AG08396 (cell line): ENCODE results near the gene YRDC.

Experiments
- DNase-seq: peaks from one replicate; pipeline ENCODE4 v3.0.0; 2012; ENCODE audit warnings: low spot score, mixed read lengths

Gene YRDC

GRCh38 chr1:37822906-37823815 lies 15.2 kb upstream of the YRDC start:
- no peak for DNase-seq

GRCh38 chr1:37821481-37821880 lies 13.5 kb upstream of the YRDC start:
- DNase-seq: no peak

- no peak for DNase-seq
Observed at GRCh38 chr1:37817481-37817880, 9.5 kb upstream of the YRDC start.

GRCh38 chr1:37814252-37814651 lies 6.2 kb upstream of the YRDC start:
- no peak for DNase-seq

GRCh38 chr1:37813529-37814145 lies 5.6 kb upstream of the YRDC start:
- no peak for DNase-seq

- peak; percentile 77 for DNase-seq
Observed at GRCh38 chr1:37811027-37811655, 3.1 kb upstream of the YRDC start.

GRCh38 chr1:37809942-37810341 lies 1.9 kb upstream of the YRDC start:
- no peak for DNase-seq

GRCh38 chr1:37808369-37809319 lies 636 bp upstream of the YRDC start:
- DNase-seq: peak; percentile 96

GRCh38 chr1:37807220-37807554 lies 821 bp downstream of the YRDC start:
- DNase-seq: no peak

- no peak for DNase-seq
Observed at GRCh38 chr1:37802439-37802838, 5.6 kb downstream of the YRDC start.

- DNase-seq: peak; percentile 71
Observed at GRCh38 chr1:37797750-37798345, 10.2 kb downstream of the YRDC start.

- DNase-seq: peak; percentile 80
Observed at GRCh38 chr1:37795340-37796125, 12.5 kb downstream of the YRDC start.

- DNase-seq: no peak
Observed at GRCh38 chr1:37794372-37795339, 13.4 kb downstream of the YRDC start.

GRCh38 chr1:37793773-37794371 lies 14.1 kb downstream of the YRDC start, which contains the start of gene MANEAL:
Gene MANEAL (plus strand): TSS chr1:37793847. CDS start chr1:37794183, 336 bp downstream.
- DNase-seq: peak; percentile 83

GRCh38 chr1:37792943-37793686 lies 14.9 kb downstream of the YRDC start:
- DNase-seq: no peak

- no peak for DNase-seq
Observed at GRCh38 chr1:37782491-37782890, 25.5 kb downstream of the YRDC start.

- no peak for DNase-seq
Observed at GRCh38 chr1:37778654-37779053, 29.4 kb downstream of the YRDC start.

- no peak for DNase-seq
Observed at GRCh38 chr1:37776946-37777516, 31.0 kb downstream of the YRDC start.
